OCI-LY7 (cell line): ENCODE data around the gene PYGL.

Experiments used
- EZH2phosphoT487 ChIP-seq: fragments of 200-600 bp; sonication (generic); IDR thresholded peaks from 2 replicates; pipeline ENCODE4 v1.6.1; 2018; ENCODE audit warnings: low read depth, borderline replicate concordance, mild to moderate bottlenecking, mixed run types, antibody characterized with exemption, low read length, moderate library complexity, mixed read lengths
- TF ChIP-seq, protein P1 (sequence below): fragments of 200-600 bp; sonication (generic); conservative IDR thresholded peaks from 2 replicates; pipeline ENCODE4 v1.5.1; 2014; ENCODE audit warnings: mild to moderate bottlenecking, antibody characterized with exemption, low read length, moderate library complexity, mixed read lengths

DNA sequence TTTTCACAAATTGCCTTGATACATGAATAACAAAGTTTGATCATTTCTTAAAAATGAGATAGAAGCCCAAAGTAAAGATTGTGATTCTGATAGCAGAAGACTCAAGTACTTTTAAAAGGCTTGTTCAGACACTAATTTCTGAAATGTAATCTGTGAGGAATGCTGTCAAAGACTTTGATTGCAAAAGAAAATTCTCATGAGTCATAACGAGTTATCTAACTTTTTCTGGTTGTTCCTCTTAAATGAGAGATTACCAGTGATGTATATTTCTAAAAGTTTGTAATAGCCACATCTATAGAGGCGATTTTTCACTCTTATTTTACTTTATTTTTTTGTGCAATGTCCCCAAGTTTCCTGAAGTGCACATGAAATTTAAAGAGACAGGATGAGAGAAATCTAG, 7.0 kb downstream of the PYGL start:
- TF ChIP-seq, protein P1, sequence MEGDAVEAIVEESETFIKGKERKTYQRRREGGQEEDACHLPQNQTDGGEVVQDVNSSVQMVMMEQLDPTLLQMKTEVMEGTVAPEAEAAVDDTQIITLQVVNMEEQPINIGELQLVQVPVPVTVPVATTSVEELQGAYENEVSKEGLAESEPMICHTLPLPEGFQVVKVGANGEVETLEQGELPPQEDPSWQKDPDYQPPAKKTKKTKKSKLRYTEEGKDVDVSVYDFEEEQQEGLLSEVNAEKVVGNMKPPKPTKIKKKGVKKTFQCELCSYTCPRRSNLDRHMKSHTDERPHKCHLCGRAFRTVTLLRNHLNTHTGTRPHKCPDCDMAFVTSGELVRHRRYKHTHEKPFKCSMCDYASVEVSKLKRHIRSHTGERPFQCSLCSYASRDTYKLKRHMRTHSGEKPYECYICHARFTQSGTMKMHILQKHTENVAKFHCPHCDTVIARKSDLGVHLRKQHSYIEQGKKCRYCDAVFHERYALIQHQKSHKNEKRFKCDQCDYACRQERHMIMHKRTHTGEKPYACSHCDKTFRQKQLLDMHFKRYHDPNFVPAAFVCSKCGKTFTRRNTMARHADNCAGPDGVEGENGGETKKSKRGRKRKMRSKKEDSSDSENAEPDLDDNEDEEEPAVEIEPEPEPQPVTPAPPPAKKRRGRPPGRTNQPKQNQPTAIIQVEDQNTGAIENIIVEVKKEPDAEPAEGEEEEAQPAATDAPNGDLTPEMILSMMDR: no peak
- TF ChIP-seq EZH2phosphoT487: no peak
